Effector memory CD8-positive, alpha-beta T cell (primary cell): ENCODE results near the gene HOXA3.

Experiments used
- ATAC-seq: fragments of 150-1000 bp; cut with Tn5 transposase; replicated peaks from 2 replicates; pipeline ENCODE4 v1.10.0; 2021; ENCODE audit warnings: mild to moderate bottlenecking, moderate library complexity
- DNase-seq, 3 experiments: peaks; one replicate each; pipeline ENCODE4 v3.0.0; 2021
- H3K27ac Mint-ChIP-seq, 2 donors: one replicate each; pipeline ENCODE4 v1.8.0; 2022; ENCODE audit warnings: mild to moderate bottlenecking in 2 of 2, mixed read lengths in 2 of 2, moderate library complexity in 2 of 2
- H3K27me3 Mint-ChIP-seq, 2 donors: one replicate each; pipeline ENCODE4 v1.8.0; 2022; ENCODE audit warnings: mixed read lengths in 2 of 2
- H3K36me3 Mint-ChIP-seq: one replicate; pipeline ENCODE4 v1.8.0; 2022; ENCODE audit warnings: mild to moderate bottlenecking, moderate library complexity, mixed read lengths; ENCODE audit not compliant: insufficient read depth
- H3K4me1 Mint-ChIP-seq, 2 donors: one replicate each; pipeline ENCODE4 v1.8.0; 2022; ENCODE audit warnings: low read depth in 2 of 2, mixed read lengths in 2 of 2
- H3K4me3 Mint-ChIP-seq, 2 donors: one replicate each; pipeline ENCODE4 v1.8.0; 2022; ENCODE audit warnings: mild to moderate bottlenecking in 2 of 2, mixed read lengths in 2 of 2, moderate library complexity in 2 of 2
- H3K9me3 Mint-ChIP-seq, 2 donors: one replicate each; pipeline ENCODE4 v1.8.0; 2022; ENCODE audit warnings: mixed read lengths in 2 of 2

Gene HOXA3

GRCh38 chr7:27171325-27171636 is 18.9 kb upstream of the HOXA3 start:
- Mint-ChIP-seq H3K4me1 (peaks cover 23 to 31% of the 10 kb centered on the region in 2 donors), H3K9me3 (no peaks in the 10 kb centered on the region), H3K4me3 (peak overlapping the region; percentile 63 to 76), H3K36me3 (peaks cover 37% of the 10 kb centered on the region), H3K27me3 (peaks cover 76 to 91% of the 10 kb centered on the region in 2 donors), H3K27ac (no peak overlapping the region)
- no peak for ATAC-seq
- no peak for DNase-seq

- H3K4me3 Mint-ChIP-seq = no peak overlapping the region
- peaks cover 74 to 91% of the 10 kb centered on the region in 2 donors for H3K27me3 Mint-ChIP-seq
- H3K36me3 Mint-ChIP-seq = peaks cover 43% of the 10 kb centered on the region
- DNase-seq (no peak), ATAC-seq (no peak)
- peaks cover 26 to 33% of the 10 kb centered on the region in 2 donors for H3K4me1 Mint-ChIP-seq
- no peaks in the 10 kb centered on the region for H3K9me3 Mint-ChIP-seq
- peak overlapping the region in 1 of 2 donors; percentile 46 for H3K27ac Mint-ChIP-seq
Observed at GRCh38 chr7:27170426-27171324, 18.3 kb upstream of the HOXA3 start.

GRCh38 chr7:27169658-27170425 is 17.5 kb upstream of the HOXA3 start:
- Mint-ChIP-seq H3K9me3 (no peaks in the 10 kb centered on the region), H3K4me1 (peaks cover 28 to 35% of the 10 kb centered on the region in 2 donors), H3K36me3 (peaks cover 49% of the 10 kb centered on the region), H3K4me3 (peak overlapping the region; percentile 31 to 41), H3K27ac (peak overlapping the region in 1 of 2 donors; percentile 46), H3K27me3 (peaks cover 70 to 91% of the 10 kb centered on the region in 2 donors)
- ATAC-seq (peak; percentile 26), DNase-seq (no peak)

GRCh38 chr7:27168265-27168947 is 16.0 kb upstream of the HOXA3 start:
- H3K9me3 Mint-ChIP-seq = no peaks in the 10 kb centered on the region

GRCh38 chr7:27167916-27168264 is 15.5 kb upstream of the HOXA3 start:
- H3K27me3 Mint-ChIP-seq = peaks cover 83 to 99% of the 10 kb centered on the region in 2 donors
- peaks cover 61% of the 10 kb centered on the region for H3K36me3 Mint-ChIP-seq
- DNase-seq = no peak
- ATAC-seq = no peak
- H3K27ac Mint-ChIP-seq = peak overlapping the region in 1 of 2 donors; percentile 3
- H3K9me3 Mint-ChIP-seq = no peaks in the 10 kb centered on the region
- peaks cover 32% of the 10 kb centered on the region in 2 donors for H3K4me1 Mint-ChIP-seq
- H3K4me3 Mint-ChIP-seq = no peak overlapping the region

More at GRCh38 chr7:27168265-27168947, 16.0 kb upstream of the HOXA3 start:
- no peak for ATAC-seq
- Mint-ChIP-seq H3K4me3 (peak overlapping the region; percentile 4 to 46), H3K36me3 (peaks cover 61% of the 10 kb centered on the region), H3K27me3 (peaks cover 81 to 94% of the 10 kb centered on the region in 2 donors), H3K27ac (peak overlapping the region in 1 of 2 donors; percentile 3), H3K4me1 (peaks cover 32% of the 10 kb centered on the region in 2 donors)
- DNase-seq = no peak

- DNase-seq (no peak), ATAC-seq (no peak)
- peaks cover 82 to 100% of the 10 kb centered on the region in 2 donors for H3K27me3 Mint-ChIP-seq
- peak overlapping the region; percentile 41 to 65 for H3K4me3 Mint-ChIP-seq
- peaks cover 24 to 25% of the 10 kb centered on the region in 2 donors for H3K4me1 Mint-ChIP-seq
- peak overlapping the region; percentile 41 to 60 for H3K27ac Mint-ChIP-seq
- H3K36me3 Mint-ChIP-seq = peaks cover 52% of the 10 kb centered on the region
- H3K9me3 Mint-ChIP-seq = no peaks in the 10 kb centered on the region
Observed at GRCh38 chr7:27166531-27167505, 14.4 kb upstream of the HOXA3 start.

- H3K27ac Mint-ChIP-seq = peak overlapping the region in 1 of 2 donors; percentile 82
- DNase-seq (no peak), ATAC-seq (no peak)
- no peaks in the 10 kb centered on the region for H3K9me3 Mint-ChIP-seq
- H3K4me3 Mint-ChIP-seq = peak overlapping the region; percentile 58 to 74
- peaks cover 74 to 99% of the 10 kb centered on the region in 2 donors for H3K27me3 Mint-ChIP-seq
- peaks cover 19 to 24% of the 10 kb centered on the region in 2 donors for H3K4me1 Mint-ChIP-seq
- peaks cover 47% of the 10 kb centered on the region for H3K36me3 Mint-ChIP-seq
Observed at GRCh38 chr7:27165996-27166530, 13.7 kb upstream of the HOXA3 start.

- peak within 1 kb of the TSS in 1 of 2 donors; percentile 82 for H3K27ac Mint-ChIP-seq
- peaks cover 67 to 96% of the 10 kb centered on the region in 2 donors for H3K27me3 Mint-ChIP-seq
Observed at GRCh38 chr7:27165089-27165995, 13.0 kb upstream of the HOXA3 start, which contains the start of gene HOXA9. HOXA9 (minus strand) TSS chr7:27165537; CDS start chr7:27165457, 80 bp downstream.

GRCh38 chr7:27164367-27165088 is 12.1 kb upstream of the HOXA3 start:
- ATAC-seq = no peak

More at GRCh38 chr7:27165089-27165995, 13.0 kb upstream of the HOXA3 start, which contains the start of gene HOXA9:
- no peaks in the 10 kb centered on the region for H3K9me3 Mint-ChIP-seq
- ATAC-seq (peak; percentile 16), DNase-seq (no peak)
- peaks cover 49% of the 10 kb centered on the region for H3K36me3 Mint-ChIP-seq
- peaks cover 18 to 26% of the 10 kb centered on the region in 2 donors for H3K4me1 Mint-ChIP-seq
- H3K4me3 Mint-ChIP-seq = peak within 1 kb of the TSS; percentile 58 to 74

GRCh38 chr7:27164045-27164366 is 11.6 kb upstream of the HOXA3 start:
- ATAC-seq (no peak), DNase-seq (no peak)
- H3K27ac Mint-ChIP-seq = peak overlapping the region in 1 of 2 donors; percentile 68
- no peaks in the 10 kb centered on the region for H3K9me3 Mint-ChIP-seq
- H3K27me3 Mint-ChIP-seq = peaks cover 66 to 95% of the 10 kb centered on the region in 2 donors
- peak overlapping the region in 1 of 2 donors; percentile 63 for H3K4me3 Mint-ChIP-seq
- peaks cover 19 to 25% of the 10 kb centered on the region in 2 donors for H3K4me1 Mint-ChIP-seq
- H3K36me3 Mint-ChIP-seq = peaks cover 48% of the 10 kb centered on the region

More at GRCh38 chr7:27164367-27165088, 12.1 kb upstream of the HOXA3 start:
- no peaks in the 10 kb centered on the region for H3K9me3 Mint-ChIP-seq
- H3K4me3 Mint-ChIP-seq = peak overlapping the region; percentile 54 to 63
- no peak for DNase-seq
- peak overlapping the region in 1 of 2 donors; percentile 68 for H3K27ac Mint-ChIP-seq
- H3K27me3 Mint-ChIP-seq = peaks cover 65 to 95% of the 10 kb centered on the region in 2 donors
- peaks cover 19 to 26% of the 10 kb centered on the region in 2 donors for H3K4me1 Mint-ChIP-seq
- H3K36me3 Mint-ChIP-seq = peaks cover 50% of the 10 kb centered on the region
